Measurements from ENCODE around the gene XDH.

GRCh38 chr2:31353179-31353578 lies 61.4 kb downstream of the XDH start:
- TF ChIP-seq EZH2 (IDR thresholded peaks at IDR 0.05; ENCODE audit: low read length, unreplicated experiment), result no peak
- TF ChIP-seq, protein P1, sequence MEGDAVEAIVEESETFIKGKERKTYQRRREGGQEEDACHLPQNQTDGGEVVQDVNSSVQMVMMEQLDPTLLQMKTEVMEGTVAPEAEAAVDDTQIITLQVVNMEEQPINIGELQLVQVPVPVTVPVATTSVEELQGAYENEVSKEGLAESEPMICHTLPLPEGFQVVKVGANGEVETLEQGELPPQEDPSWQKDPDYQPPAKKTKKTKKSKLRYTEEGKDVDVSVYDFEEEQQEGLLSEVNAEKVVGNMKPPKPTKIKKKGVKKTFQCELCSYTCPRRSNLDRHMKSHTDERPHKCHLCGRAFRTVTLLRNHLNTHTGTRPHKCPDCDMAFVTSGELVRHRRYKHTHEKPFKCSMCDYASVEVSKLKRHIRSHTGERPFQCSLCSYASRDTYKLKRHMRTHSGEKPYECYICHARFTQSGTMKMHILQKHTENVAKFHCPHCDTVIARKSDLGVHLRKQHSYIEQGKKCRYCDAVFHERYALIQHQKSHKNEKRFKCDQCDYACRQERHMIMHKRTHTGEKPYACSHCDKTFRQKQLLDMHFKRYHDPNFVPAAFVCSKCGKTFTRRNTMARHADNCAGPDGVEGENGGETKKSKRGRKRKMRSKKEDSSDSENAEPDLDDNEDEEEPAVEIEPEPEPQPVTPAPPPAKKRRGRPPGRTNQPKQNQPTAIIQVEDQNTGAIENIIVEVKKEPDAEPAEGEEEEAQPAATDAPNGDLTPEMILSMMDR (conservative IDR thresholded peaks at IDR 0.05; ENCODE audit: low read depth, low read length), result no peak
- TF ChIP-seq EZH2phosphoT487 (IDR thresholded peaks at IDR 0.05; ENCODE audit: borderline replicate concordance, low read length), result no peak
